ENCODE data around the gene ZBTB3. TPM values are rescaled to one million over a fixed set of nuclear protein-coding genes. Genes with fewer than 3 reads are reported as not detected.

The ZBTB3 gene
- total and polyA plus RNA-seq, 9 of the 15 experiments (the other 6 are each of a cell fraction or from before 2014, with no cell fraction given) = 1.9 to 10.0 (median 4.9) TPM

GRCh38 chr11:62787005-62787759 is 33.2 kb upstream of the ZBTB3 start, which contains the start of gene TMEM179B (continued):
- TF ChIP-seq RREB1 (CRISPR knock-in tag; IDR thresholded peaks at IDR 0.05) (peak; percentile 20; the same call in 1 of the 2 replicates), GATAD2B (IDR thresholded peaks at IDR 0.05; ENCODE audit: borderline replicate concordance) (peak; percentile 29; the same call in 1 of the 2 replicates), FOXA1 (IDR thresholded peaks at IDR 0.05; ENCODE audit: borderline replicate concordance) (no peak), FOXJ2 (tag; IDR thresholded peaks at IDR 0.05) (no peak), ZNF583 (CRISPR knock-in tag; IDR thresholded peaks at IDR 0.05) (0 out of 2 replicates have a peak, but pooled peaks have one; percentile 31), TOE1 (IDR thresholded peaks at IDR 0.05; ENCODE audit: borderline replicate concordance) (no peak), TOE1 (CRISPR knock-in tag; IDR thresholded peaks at IDR 0.05; ENCODE audit: borderline replicate concordance, low read depth) (no peak; the same call in 1 of the 2 replicates), CREB3L1 (IDR thresholded peaks at IDR 0.05; ENCODE audit: borderline replicate concordance, low read depth) (peak; percentile 58; the same call in 1 of the 2 replicates), EP300 (IDR thresholded peaks at IDR 0.05; ENCODE audit: low read length) (no peak), ZNF707 (CRISPR knock-in tag; conservative IDR thresholded peaks at IDR 0.05) (no peak), SNRNP70 (optimal IDR thresholded peaks at IDR 0.05; ENCODE audit: low read depth, low read length) (no peak), HMGN3 (IDR thresholded peaks at IDR 0.05; ENCODE audit: borderline replicate concordance, extremely low read depth, insufficient read length, low read depth, low read length) (peak; percentile 91), DNMT1 (IDR thresholded peaks at IDR 0.05) (peak; percentile 85; the same call in 1 of the 2 replicates), ZKSCAN1 (IDR thresholded peaks at IDR 0.05; ENCODE audit: low read depth, low read length) (no peak), SMAD1 (IDR thresholded peaks at IDR 0.05; ENCODE audit: low read depth, low read length, partially characterized antibody) (no peak), NCOA6 (IDR thresholded peaks at IDR 0.05) (no peak), HOXB6 (CRISPR knock-in tag; IDR thresholded peaks at IDR 0.05; ENCODE audit: borderline replicate concordance) (no peak), ZNF133 (CRISPR knock-in tag; IDR thresholded peaks at IDR 0.05) (no peak), UBTF (IDR thresholded peaks at IDR 0.05; ENCODE audit: borderline replicate concordance in 1 of 2, low read depth in 2 of 2, low read length in 2 of 2) (peak; percentile 64 to 71; a peak in 2 of 4 replicates)

All from K562 (cell line).